Effector CD4-positive, alpha-beta T cell (primary cell): ENCODE data around the gene MTMR3.

Experiments used
- DNase-seq: peaks from one replicate; pipeline ENCODE4 v3.0.0-alpha.2; 2020

Gene MTMR3

GRCh38 chr22:30005213-30005857 lies 122.4 kb downstream of the MTMR3 start:
- peak; percentile 33 for DNase-seq

GRCh38 chr22:30007361-30007760 lies 124.4 kb downstream of the MTMR3 start:
- DNase-seq = no peak

GRCh38 chr22:30008401-30008800 lies 125.4 kb downstream of the MTMR3 start:
- no peak for DNase-seq

- DNase-seq = no peak
Observed at GRCh38 chr22:30009478-30009877, 126.5 kb downstream of the MTMR3 start.

GRCh38 chr22:30010789-30011405 lies 127.9 kb downstream of the MTMR3 start:
- no peak for DNase-seq

- no peak for DNase-seq
Observed at GRCh38 chr22:30013201-30013600, 130.2 kb downstream of the MTMR3 start.

- no peak for DNase-seq
Observed at GRCh38 chr22:30014244-30014643, 131.3 kb downstream of the MTMR3 start.

- no peak for DNase-seq
Observed at GRCh38 chr22:30015229-30015797, 132.3 kb downstream of the MTMR3 start.

- DNase-seq = no peak
Observed at GRCh38 chr22:30015846-30016245, 132.9 kb downstream of the MTMR3 start.

- no peak for DNase-seq
Observed at GRCh38 chr22:30016596-30016995, 133.6 kb downstream of the MTMR3 start.

- DNase-seq = no peak
Observed at GRCh38 chr22:30017375-30018223, 134.6 kb downstream of the MTMR3 start.

GRCh38 chr22:30020511-30020910 lies 137.5 kb downstream of the MTMR3 start:
- DNase-seq = no peak

- no peak for DNase-seq
Observed at GRCh38 chr22:30021338-30021737, 138.4 kb downstream of the MTMR3 start.

GRCh38 chr22:30021881-30022619 lies 139.1 kb downstream of the MTMR3 start:
- no peak for DNase-seq

GRCh38 chr22:30023099-30023660 lies 140.2 kb downstream of the MTMR3 start:
- DNase-seq = no peak

- DNase-seq = no peak
Observed at GRCh38 chr22:30024231-30024630, 141.3 kb downstream of the MTMR3 start.

- no peak for DNase-seq
Observed at GRCh38 chr22:30025221-30025620, 142.2 kb downstream of the MTMR3 start.

GRCh38 chr22:30026756-30027155 lies 143.8 kb downstream of the MTMR3 start:
- DNase-seq = no peak

- DNase-seq = no peak
Observed at GRCh38 chr22:30027169-30027568, 144.2 kb downstream of the MTMR3 start.

- DNase-seq = no peak
Observed at GRCh38 chr22:30027791-30028190, 144.8 kb downstream of the MTMR3 start.

GRCh38 chr22:30028731-30029130 lies 145.8 kb downstream of the MTMR3 start:
- DNase-seq = no peak

GRCh38 chr22:30029512-30029911 lies 146.5 kb downstream of the MTMR3 start:
- no peak for DNase-seq
